Measurements from ENCODE around the gene ANKRD52.
"Not testable (repeated sequence)": the region's sequence is repeated elsewhere in the genome, so short reads cannot be mapped to it uniquely, and the experiment has no call there.

Gene ANKRD52

GRCh38 chr12:56258068-56258819 lies at the start of gene ANKRD52:
TSS of gene ANKRD52 (minus strand) at chr12:56258384. CDS start at chr12:56258269, 115 bp downstream.
- in situ Hi-C loops (cut with MboI; ENCODE audit: low sequenced_read_pairs) = no loop called here

GRCh38 chr12:56307221-56307965 lies 49.2 kb upstream of the ANKRD52 start:
- in situ Hi-C loops (cut with MboI; ENCODE audit: low sequenced_read_pairs) = no loop called here

GRCh38 chr12:56304872-56305590 lies 46.8 kb upstream of the ANKRD52 start:
- in situ Hi-C loops (cut with MboI; ENCODE audit: low sequenced_read_pairs) = no loop called here

GRCh38 chr12:56304276-56304675 lies 46.1 kb upstream of the ANKRD52 start:
- in situ Hi-C loops (cut with MboI; ENCODE audit: low sequenced_read_pairs) = no loop called here

GRCh38 chr12:56300644-56301464 lies 42.7 kb upstream of the ANKRD52 start:
- in situ Hi-C loops (cut with MboI; ENCODE audit: low sequenced_read_pairs) = no loop called here

GRCh38 chr12:56299853-56300643 lies 41.9 kb upstream of the ANKRD52 start, which contains the start of gene CS:
TSS of gene CS (minus strand) at chr12:56300330. CDS start at chr12:56300201, 129 bp downstream.
- in situ Hi-C loops (cut with MboI; ENCODE audit: low sequenced_read_pairs) = no loop called here

- in situ Hi-C loops (cut with MboI; ENCODE audit: low sequenced_read_pairs) = no loop called here
Observed at GRCh38 chr12:56299308-56299852, 41.2 kb upstream of the ANKRD52 start.

- in situ Hi-C loops (cut with MboI; ENCODE audit: low sequenced_read_pairs) = no loop called here
Observed at GRCh38 chr12:56298828-56299227, 40.6 kb upstream of the ANKRD52 start.

- in situ Hi-C loops (cut with MboI; ENCODE audit: low sequenced_read_pairs) = no loop called here
Observed at GRCh38 chr12:56297400-56297799, 39.2 kb upstream of the ANKRD52 start.

GRCh38 chr12:56296295-56296694 lies 38.1 kb upstream of the ANKRD52 start:
- in situ Hi-C loops (cut with MboI; ENCODE audit: low sequenced_read_pairs) = no loop called here

GRCh38 chr12:56293795-56294194 lies 35.6 kb upstream of the ANKRD52 start:
- in situ Hi-C loops (cut with MboI; ENCODE audit: low sequenced_read_pairs) = no loop called here

- in situ Hi-C loops (cut with MboI; ENCODE audit: low sequenced_read_pairs) = no loop called here
Observed at GRCh38 chr12:56288705-56289387, 30.7 kb upstream of the ANKRD52 start.

GRCh38 chr12:56286044-56286830 lies 28.1 kb upstream of the ANKRD52 start:
- in situ Hi-C loops (cut with MboI; ENCODE audit: low sequenced_read_pairs) = no loop called here

- in situ Hi-C loops (cut with MboI; ENCODE audit: low sequenced_read_pairs) = not testable (repeated sequence)
Observed at GRCh38 chr12:56284263-56284662, 26.1 kb upstream of the ANKRD52 start.

- in situ Hi-C loops (cut with MboI; ENCODE audit: low sequenced_read_pairs) = no loop called here
Observed at GRCh38 chr12:56282579-56282978, 24.4 kb upstream of the ANKRD52 start.

GRCh38 chr12:56282030-56282429 lies 23.8 kb upstream of the ANKRD52 start:
- in situ Hi-C loops (cut with MboI; ENCODE audit: low sequenced_read_pairs) = no loop called here

- in situ Hi-C loops (cut with MboI; ENCODE audit: low sequenced_read_pairs) = no loop called here
Observed at GRCh38 chr12:56280849-56281248, 22.7 kb upstream of the ANKRD52 start.

GRCh38 chr12:56278905-56279304 lies 20.7 kb upstream of the ANKRD52 start:
- in situ Hi-C loops (cut with MboI; ENCODE audit: low sequenced_read_pairs) = no loop called here

Measured in hTERT RPE-1 (cell line).